GM19372 (cell line): ENCODE measurements around the gene CHP2.

Experiments used
- ATAC-seq: cut with Tn5 transposase; IDR thresholded peaks from one replicate; pipeline ENCODE4 v1.9.1; 2021; ENCODE audit warnings: mild to moderate bottlenecking, low read depth, moderate library complexity; ENCODE audit not compliant: unreplicated experiment

CHP2 gene

GRCh38 chr16:23803591-23804123 lies 48.8 kb downstream of the CHP2 start:
- ATAC-seq, result peak; percentile 71

- no peak for ATAC-seq
These were observed 52.2 kb downstream of the CHP2 start for GRCh38 chr16:23807028-23807427.
